Right hindlimb (tissue), 1 donor: Measurements from ENCODE around the gene PRKCE.
"Not testable (repeated sequence)": the region's sequence is repeated elsewhere in the genome, so short reads cannot be mapped to it uniquely, and the experiment has no call there.

Experiments used
- DNase-seq: peaks from one replicate; pipeline ENCODE4 v3.0.0-alpha.2; 2018

PRKCE gene

DNA sequence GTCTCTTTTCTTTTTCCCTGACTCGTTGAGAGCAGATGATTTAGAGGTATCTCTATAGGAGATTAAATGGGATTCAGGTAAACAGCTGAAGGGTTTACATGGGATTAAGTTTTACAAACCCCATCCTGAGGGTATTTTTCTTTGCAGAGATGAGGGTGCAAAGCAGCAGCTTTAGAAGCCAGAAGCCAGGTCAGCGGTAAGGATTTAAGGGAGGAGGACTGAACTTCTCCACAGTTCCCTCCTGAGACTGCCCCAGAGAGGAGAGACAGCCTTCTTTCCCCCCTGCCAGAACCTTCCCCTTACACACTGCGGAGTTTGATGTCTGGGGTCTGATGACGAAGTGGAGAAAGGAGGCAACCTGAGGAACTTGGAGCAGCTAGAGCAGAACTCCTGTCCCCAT, 220.1 kb downstream of the PRKCE start:
- no peak for DNase-seq

DNA sequence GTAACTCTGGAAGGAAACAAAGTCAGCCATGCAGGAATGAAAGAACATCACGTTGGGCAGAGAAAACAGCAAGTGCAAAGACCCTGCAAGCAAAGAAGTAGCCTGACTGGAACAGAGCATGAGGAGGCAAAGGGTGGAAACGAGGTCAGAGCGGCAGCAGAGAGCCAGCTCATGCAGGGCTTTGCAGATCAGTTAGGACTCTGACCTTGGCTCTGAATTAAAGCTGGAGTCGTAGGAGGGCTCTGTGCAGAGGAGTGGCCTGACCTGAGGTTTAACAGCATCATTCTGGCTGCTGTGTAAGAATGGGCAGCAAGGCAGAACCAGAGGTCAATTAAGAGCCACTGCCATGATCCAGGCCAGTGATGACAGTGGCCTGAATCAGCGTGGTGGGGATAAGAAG, 220.7 kb downstream of the PRKCE start:
- no peak for DNase-seq

DNA sequence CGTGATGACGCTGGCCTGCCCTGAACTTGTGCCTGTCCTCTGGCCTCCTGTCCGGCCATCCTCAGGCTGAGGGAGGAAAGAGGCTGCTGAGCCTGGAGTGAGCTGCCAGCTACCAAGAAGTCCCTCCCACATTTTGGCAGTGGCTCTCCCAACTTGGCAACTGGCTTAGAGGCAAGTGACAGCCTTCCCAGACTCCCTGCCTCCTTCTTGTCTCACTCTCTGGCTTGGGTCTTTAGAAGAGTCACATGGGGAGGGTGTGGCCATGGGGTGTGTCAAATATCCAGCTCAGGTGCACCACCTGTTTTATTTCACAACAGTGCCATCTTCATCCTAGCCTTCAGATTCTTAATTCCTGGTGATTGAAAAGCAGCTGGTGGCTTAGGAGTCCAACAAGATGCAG, 222.9 kb downstream of the PRKCE start:
- peak; percentile 69 for DNase-seq

DNA sequence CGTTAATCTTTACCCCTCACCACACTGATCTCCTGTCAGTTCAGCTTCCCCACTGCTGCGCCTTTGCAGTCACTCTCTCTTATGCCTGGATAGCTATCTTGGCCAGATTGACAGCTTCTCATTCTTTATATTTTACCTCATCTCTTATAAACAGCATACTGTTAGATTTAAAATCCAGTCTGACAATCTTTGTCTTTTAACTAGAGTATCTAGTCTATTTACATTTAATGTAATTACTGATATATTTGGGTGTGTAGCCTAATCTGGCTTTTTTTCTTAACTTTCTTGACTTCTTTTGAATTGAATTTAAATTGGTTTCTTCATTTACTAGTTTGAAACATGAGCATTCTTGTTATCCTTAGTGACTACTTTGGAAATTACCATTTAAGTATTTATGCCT, 225.1 kb downstream of the PRKCE start:
- no peak for DNase-seq

DNA sequence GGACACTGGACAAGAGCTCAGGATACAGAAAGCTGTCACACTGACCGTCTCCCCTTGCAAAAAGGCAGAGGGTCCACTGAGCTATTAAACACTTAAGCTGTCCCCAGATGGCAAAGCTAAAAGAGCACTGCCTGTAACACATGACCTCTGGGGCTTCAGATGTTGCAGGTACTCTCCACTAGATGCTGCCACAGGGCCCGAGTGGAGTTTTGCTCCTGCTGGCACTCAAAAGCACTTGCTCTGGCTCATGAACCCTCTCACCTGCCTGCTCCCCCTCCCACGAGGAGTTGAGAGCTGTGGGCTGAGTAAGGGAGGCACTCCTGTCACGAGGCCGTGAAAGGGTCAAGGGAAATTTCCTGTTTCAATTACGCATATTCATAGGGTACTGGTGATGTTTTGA, 227.9 kb downstream of the PRKCE start:
- DNase-seq = no peak

DNA sequence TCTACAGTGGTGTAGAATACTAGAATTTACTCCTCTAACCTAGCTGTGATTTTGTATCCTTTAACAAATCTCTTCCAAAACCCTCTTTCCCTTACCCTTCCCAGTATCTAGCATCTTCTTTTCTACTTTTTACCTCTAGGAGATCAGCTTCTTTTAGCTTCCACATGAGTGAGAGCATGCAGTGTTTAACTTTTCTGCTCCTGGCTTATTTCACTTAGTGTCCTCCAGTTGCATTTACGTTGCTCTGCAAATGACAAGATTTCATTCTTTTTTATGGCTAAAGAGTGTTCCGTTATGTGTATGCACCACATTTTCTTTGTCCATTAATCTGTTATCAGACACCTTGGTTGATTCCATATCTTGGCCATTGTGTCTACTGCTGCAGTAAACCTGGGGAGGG, 228.5 kb downstream of the PRKCE start:
- no peak for DNase-seq

DNA sequence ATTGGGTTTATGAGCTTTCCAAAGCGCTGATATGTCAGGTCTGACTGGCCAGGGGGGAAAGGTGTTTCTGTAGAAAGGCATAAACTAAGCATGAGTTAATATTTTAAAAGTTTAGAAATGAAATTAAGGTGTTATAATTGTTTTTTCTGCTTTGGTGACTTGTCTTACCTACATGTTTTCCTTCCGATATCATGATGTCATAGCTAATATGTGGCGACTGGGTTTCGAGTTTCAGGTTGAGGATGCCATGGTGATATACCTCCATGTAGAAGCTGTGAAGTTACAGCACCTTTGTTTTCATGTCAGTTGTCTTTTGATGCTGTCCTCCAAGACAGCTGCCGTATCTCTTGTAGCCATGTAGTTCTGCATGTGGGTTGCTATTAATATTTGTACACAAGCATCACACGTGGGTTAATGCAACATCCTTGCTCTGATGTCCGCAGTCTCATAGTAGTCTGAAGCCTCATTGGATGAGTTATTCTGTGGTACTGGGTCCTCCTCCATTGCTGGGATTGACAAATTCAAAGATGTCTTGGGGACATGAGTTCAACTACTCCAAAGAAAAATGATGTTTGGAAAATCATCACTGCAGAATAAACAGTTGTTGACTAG, 230.6 kb downstream of the PRKCE start:
- no peak for DNase-seq

DNA sequence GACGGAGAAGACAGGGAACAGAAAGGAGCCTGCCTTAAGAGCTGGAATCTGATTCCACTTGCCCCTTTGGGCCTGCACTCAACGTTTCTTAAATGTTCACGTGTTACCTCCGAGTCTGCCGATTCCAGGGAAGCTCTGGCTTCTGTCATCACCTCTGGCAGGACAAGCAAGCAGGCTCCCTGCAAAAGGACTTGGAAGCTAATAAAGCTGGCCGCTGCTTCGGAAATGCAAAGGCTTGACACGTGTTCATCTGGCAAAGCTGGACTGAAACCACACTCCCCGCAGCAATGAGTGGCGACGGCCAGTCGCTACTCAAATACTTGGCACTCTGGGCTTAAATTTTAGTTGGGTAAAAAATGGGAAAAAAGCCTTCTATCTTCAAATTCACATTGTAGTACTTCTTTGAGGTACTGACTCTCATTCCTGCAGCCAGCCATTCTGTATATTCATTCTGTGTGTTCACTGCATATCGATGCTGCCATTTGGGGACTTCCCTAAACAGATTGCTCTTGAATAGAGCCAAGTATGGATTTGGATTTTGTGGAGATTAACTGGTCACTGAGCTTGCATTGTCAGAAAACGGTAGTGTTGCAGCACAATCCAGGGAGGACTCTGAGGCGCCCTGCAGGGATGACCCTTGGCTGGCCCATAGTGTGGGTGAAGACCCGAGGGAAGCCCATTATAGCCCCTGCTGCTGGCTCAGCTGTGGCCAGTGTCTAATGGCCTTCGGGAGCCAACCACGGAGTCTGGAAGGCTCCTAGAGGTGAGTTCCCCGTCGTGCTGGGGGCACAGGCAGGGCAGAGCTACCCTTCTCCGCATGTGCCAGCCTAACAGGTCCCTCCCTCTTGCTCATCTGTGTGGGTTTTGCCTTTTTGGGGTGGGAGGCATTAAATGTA, 231.5 kb downstream of the PRKCE start:
- DNase-seq = peak; percentile 91

DNA sequence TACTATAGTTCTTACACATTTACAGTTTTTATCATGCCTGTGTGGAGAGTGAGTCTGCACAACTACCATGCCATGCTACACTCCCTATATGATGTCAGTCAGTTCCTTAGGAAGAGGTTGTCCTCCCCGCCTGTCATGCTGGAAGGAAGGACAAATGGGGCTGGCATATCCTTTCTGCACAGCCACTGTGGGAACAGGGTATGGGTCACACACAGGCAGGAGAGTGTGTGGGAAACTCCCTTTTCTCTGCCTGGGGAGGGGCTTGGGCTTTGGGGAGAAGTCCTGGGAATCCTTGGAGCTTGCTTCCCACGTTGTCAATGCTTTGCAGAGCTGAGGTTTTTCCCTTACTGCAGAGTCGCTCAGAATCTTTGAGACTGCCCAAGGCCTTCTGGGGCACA, 232.1 kb downstream of the PRKCE start:
- no peak for DNase-seq

DNA sequence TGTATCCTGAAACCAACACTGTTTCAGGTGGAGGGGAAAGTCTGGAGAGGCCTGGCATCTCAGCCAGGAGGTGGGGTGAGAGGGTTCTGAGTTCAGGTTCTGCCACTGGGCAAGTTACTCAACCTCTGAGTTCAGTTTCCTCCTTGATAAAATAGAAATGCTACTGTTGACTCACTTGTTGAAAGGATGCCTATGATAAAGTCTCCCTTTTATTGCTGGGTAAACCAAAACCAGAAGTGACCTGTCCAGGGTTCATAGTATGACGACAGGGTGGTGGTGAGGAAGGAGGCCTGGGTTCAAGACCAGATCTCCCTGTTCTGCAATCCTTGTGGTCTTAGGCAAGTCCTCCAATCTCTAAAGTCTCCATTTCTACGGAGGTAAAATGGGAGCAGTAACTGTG, 232.7 kb downstream of the PRKCE start:
- no peak for DNase-seq

DNA sequence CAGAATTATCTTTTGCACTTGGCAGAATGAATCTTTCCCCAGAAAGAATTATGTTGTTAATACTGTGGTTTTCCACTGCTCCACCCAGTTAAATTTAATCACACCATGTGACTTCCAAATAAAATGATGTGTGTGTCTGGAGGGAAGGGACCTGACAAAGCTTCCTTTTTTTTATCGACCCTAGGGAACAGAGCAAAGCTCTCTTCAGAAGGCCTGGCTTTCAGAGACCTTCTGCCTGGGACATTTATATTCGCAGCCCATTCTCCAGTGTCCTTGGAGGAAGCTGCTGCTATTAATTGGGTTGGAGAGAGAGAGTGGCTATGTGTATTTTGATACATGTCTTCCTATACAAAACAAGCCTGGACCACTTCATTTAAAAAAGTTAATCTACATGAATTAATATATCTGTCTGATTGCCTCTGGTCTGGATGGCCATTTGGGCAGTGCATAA, 233.7 kb downstream of the PRKCE start:
- DNase-seq = no peak

DNA sequence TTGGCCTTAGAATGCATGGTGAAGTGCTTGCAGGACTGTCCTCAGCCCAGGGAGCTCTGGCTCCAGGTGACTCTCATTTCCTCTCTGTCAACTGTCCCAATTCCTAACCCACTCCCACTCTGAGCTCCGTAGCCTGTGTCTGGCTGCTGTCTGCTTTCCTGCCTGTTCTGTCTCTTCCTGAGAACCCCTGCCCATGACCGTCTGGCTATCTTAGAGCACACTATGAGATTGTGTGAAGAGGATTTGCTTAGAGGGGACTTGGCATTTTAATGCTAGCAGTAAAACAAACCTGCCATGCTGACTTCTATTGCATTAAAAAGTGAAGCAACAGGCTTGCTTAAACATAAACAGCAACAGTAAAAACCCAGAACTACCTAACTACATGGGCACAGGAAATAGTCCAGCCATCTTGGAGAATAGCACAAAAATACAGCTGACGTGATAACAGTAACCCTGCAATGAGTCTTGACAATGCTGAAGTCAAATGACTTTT, 234.7 kb downstream of the PRKCE start:
- no peak for DNase-seq

DNA sequence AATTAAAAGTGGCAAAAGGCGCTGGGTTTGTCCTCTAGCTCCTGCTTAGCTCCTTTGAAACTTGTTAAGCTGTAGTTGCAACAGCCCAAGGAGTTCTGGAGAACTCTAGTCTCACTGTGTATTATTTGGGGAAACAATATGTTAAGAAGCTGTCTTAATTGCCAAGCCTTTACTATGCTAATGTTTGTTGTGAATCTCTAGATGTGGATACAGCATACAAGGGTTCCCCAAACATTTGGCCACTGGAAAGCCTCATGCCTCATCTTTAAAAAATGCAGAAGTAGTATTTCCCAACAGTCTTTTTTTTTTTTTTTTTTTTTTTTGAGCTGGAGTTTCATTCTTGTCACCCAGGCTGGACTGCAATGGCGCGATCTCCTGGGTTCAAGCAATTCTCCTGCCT, 236.7 kb downstream of the PRKCE start:
- DNase-seq = no peak

DNA sequence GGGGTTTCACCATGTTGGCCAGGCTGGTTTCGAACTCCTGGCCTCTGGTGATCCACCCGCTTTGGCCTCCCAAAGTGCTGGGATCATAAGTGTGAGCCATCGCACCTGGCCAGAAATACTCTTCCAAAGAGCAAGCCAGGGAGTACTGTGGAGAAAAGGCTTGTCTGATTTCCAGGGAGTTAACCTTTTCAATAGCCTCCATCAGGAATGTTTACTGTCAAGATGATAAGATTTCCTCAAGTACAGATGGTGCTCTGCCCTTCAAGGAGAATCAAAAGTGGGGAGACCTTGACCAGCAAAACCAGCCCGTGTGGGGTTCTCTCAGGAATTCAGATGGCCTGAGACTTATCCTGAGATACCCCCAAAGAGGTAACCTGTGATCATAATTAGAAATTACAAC, 237.2 kb downstream of the PRKCE start:
- no peak for DNase-seq

DNA sequence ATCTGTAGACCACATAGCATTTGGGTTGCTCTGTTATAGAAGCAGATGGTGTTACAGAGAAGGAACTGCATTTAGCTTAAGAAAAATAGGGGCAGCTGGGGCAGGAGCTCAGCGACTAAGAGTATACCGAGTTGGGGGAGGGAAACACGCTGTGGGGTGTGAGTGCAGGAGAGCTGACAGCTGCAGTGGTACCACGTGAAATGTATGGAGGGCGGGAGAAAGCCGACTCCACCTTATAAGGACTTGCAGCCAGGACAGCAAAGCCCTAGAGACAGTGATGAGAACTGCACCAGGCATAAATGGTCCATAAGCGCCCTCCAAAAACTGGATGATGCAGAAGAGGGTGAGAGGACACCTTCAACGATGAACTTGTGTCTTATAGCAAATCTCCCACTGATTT, 237.6 kb downstream of the PRKCE start:
- DNase-seq = peak; percentile 61

DNA sequence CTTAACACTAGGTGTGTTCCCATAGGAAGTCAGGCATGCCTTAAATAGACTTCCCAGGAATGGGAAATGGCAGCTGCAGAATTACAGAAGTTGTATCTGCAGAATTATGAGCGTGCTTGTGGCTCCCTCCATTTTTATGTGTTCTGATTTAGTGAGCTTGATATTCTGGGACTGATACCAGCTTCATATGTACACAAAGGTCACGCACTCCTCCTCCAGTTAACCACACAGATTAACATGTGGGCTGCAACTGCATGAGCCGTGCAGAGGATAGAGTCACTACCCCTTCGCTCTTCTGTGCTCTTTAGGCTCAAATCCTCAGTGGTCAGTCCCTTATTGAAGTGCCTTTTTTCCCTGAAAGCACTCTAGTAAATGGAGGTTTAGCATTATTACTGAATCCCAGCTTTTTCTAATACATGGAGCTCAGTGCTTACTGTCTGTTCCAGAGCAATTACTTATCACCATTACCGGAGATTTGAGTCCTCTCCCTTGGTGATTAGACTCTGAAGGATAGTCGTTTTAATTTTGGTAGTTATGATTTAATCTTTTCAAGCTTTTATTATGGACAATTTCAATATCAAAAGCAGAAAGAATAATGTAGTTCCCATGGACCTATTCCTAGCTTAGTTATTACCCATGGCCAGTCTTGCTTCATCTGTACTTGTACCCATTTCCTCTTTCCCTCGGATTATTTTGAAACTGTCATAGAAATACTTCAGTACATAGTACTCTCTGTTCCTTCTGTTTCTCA, 238.3 kb downstream of the PRKCE start:
- DNase-seq = no peak

DNA sequence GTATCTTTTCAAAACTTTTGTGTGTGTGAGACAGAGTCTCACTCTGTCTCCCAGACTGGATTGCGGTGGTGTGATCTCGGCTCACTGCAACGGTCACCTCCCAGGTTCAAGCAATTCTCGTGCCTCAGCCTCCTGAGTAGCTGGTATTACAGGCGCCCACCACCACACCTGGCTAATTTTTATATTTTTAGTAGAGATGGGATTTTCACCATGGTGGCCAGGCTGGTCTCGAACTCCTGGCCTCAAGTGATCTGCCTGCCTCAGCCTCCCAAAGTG, 238.8 kb downstream of the PRKCE start:
- DNase-seq = not testable (repeated sequence)

DNA sequence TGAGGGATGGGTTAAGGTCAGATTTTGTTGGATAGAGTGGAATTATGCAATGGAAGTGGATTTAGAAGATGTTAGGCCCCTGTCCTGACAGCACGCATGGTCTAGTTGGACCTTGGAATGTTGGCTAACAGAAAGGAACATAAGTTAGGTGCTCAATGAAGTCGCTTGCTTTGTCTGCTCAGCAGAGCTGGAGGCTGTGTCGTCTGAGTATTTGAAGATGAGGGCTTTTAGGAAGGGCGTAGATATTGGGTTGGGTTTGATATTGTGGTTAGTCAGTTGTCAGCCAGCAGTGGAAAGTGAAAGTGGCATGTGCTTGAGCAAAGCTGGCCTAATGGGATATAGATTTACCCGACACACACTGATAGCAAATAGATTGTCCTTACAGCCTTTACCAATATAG, 239.3 kb downstream of the PRKCE start:
- DNase-seq = no peak

DNA sequence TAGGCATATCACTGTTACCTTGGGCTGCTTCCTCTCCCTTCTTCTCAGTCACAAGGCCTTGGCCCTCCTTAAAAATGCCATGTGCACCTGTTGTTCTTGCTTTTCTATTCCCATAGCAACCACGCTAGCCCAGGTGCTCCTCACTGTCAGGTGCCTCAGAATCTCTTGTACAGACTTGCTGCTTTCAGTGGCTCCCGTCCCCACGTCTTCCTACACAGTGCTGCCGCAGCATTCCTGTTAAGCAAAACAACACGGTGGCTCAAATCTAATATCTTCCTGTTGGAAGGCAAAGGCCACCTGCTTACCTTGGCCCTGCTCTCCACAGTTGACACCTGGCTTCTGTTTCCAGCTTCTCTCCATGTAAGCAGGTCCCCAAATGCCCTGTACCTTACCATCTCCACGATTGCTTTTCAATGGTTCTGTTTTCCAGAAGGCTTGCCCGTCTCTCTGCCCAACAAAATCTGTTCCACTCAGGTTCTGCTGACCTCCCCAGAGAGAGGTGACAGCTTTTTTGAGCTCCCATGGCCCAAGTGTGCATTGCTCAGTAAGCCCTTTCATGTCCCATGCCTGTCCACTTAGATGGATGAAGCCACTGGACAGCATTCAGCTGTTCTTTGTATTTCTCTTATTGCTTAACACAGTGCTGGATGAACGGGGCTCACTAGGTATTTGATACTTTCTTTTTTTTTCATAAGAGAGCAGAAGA, 240.4 kb downstream of the PRKCE start:
- DNase-seq = no peak

DNA sequence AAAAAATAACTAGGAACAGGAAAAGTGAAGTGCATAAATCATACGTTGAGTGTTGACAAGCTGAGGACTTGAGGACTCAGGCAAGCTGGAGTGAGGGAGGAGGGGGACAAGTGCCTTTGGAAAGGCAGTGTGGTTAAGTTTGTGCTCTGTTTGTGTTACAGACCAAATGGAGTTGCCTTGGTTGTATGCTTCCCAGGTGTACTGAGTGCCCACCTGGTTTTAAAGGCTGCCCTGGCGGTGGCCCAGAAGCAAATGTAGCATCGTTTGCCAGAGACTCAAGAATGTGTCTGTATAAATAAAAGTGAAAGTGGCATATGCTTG, 240.9 kb downstream of the PRKCE start:
- DNase-seq = no peak

DNA sequence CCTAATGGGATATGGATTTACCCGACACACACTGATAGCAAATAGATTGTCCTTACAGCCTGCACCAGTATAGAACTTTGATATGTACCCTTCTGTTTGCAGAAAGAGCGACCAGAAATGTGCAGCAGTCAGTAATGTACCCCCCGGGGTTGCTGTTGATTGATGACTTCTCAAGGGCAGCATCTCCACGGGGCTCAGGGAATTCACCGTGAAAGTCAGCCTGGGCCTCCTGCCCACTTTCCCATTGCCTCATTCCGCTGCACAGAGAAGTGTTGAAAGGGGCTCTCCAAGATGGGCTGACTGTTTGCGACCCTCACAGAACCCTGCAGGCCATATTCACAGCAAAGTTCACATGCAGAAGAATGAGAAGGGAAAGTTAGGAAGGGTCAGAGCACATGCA, 241.3 kb downstream of the PRKCE start:
- peak; percentile 62 for DNase-seq

DNA sequence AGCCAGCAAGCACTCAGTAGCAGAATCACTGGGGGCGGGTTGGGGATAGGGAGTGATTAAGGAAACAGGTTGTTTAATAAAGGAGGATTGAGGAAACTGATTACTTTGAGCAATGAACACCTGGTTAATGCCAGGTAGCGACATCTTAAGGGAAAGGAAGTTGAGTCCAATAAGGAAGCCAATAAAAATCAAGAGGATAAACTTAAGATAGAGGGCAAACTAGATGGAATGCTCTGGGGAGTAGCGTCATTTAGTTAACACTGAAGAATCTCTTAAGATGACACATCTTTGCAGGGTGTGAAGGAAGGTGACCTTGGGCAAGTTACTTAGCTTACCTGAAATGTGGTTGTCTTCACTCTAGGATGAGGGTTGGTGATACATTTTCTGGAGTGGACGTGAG, 242.7 kb downstream of the PRKCE start:
- no peak for DNase-seq

DNA sequence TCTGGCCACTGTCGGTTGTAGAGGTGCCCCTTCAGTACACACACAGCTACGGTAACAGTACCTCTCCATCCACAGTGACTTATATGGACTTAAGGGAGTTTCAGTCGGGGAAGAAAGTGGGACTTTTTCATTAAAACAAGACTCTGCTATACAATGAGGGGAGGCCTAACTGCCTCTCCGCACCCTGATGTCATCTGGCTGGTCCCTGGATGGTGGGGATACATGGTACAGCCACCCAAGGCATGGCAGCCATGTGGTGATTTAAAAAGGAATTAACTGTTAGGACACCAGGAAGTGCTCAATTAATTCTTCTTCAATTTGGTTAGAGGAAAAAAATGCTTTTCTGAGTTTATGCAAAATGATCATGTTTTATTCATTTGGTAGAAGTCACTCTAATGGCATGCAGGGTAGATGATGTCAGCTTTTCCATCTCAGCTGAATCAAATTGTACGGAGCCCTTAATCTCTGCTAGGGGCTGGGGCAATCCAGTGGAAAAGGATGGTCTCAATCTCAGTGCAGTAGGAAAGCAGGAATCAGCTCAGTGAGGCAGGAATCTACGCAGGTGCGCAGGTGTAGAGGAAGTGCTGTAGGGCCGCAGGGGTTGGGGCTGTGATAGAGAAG, 243.9 kb downstream of the PRKCE start:
- no peak for DNase-seq
